Measurements from ENCODE around the gene ZFP1. TPM values are rescaled to one million over a fixed set of nuclear protein-coding genes. Genes with fewer than 3 reads are reported as not detected.
"Not testable (repeated sequence)": the region's sequence is repeated elsewhere in the genome, so short reads cannot be mapped to it uniquely, and the experiment has no call there.

Gene ZFP1
- total and polyA plus RNA-seq, 2 of the 4 experiments (the other 2 are of a cell fraction), result 3.8 to 16.0 TPM

- in situ Hi-C loops (cut with MboI; ENCODE audit: low sequenced_read_pairs), result loop anchor here (25.0 kb wide), 2 partner anchors 382 to 557 kb away; no protein-coding TSS in a partner anchor
- intact Hi-C loops (cut with micrococcal nuclease), result not testable (repeated sequence)
Observed at GRCh38 chr16:75204905-75205304, 56.6 kb downstream of the ZFP1 start.

GRCh38 chr16:75205438-75205837 lies 57.1 kb downstream of the ZFP1 start:
- H3K9me1 ChIP-seq (ENCODE audit: insufficient read depth, low read length); H2BK20ac ChIP-seq (ENCODE audit: low read depth, low read length); H2AK5ac ChIP-seq (ENCODE audit: low read depth, low read length); H2BK5ac ChIP-seq (ENCODE audit: low read depth, low read length, poor library complexity, severe bottlenecking); H2AFZ ChIP-seq (replicated peaks; ENCODE audit: low read length, poor library complexity); H3K4me2 ChIP-seq (ENCODE audit: low read depth, low read length); H3K56ac ChIP-seq (ENCODE audit: extremely low read depth, insufficient read depth, low read length); ATAC-seq (ENCODE audit: low read depth); H3K36me3 ChIP-seq (ENCODE audit: control insufficient read depth, insufficient read depth, low read length); H4K8ac ChIP-seq (ENCODE audit: low read depth in 2 of 2, low read length in 2 of 2); H4K91ac ChIP-seq (ENCODE audit: insufficient read depth, low read depth, low read length); H4K5ac ChIP-seq (ENCODE audit: low read depth, low read length); H4K20me1 ChIP-seq (ENCODE audit: insufficient read depth, low read length); POLR2A ChIA-PET (ENCODE audit: unreplicated experiment); CTCF ChIA-PET; H3K18ac ChIP-seq (ENCODE audit: low read depth, low read length); H3K4ac ChIP-seq (ENCODE audit: low read depth, low read length); H3K14ac ChIP-seq (replicated peaks; ENCODE audit: low read depth, low read length); BruUV-seq (replicated peaks); H3K27me3 ChIP-seq (ENCODE audit: control insufficient read depth, insufficient read depth, low read length); H3K79me1 ChIP-seq (ENCODE audit: low read depth in 1 of 2, low read length in 2 of 2); H3K27ac ChIP-seq (ENCODE audit: insufficient read depth, low read length); H3K23ac ChIP-seq (ENCODE audit: low read depth, low read length); H3K4me3 ChIP-seq (ENCODE audit: insufficient read depth, low read depth, low read length); DNase-seq; H2AK9ac ChIP-seq (replicated peaks; ENCODE audit: low read depth, low read length, poor library complexity); H3K4me1 ChIP-seq (ENCODE audit: control insufficient read depth, insufficient read depth, low read length); H3K9ac ChIP-seq (ENCODE audit: low read depth, low read length); H2BK120ac ChIP-seq (ENCODE audit: low read depth, low read length); dilution Hi-C loops (cut with HindIII; ENCODE audit: low sequenced_read_pairs, unreplicated experiment); intact Hi-C loops (cut with micrococcal nuclease); H3K9me3 ChIP-seq (ENCODE audit: control insufficient read depth, insufficient read depth, low read length); H2BK15ac ChIP-seq (ENCODE audit: low read depth, low read length): not testable (repeated sequence)
- in situ Hi-C loops (cut with MboI; ENCODE audit: low sequenced_read_pairs), result loop anchor here (25.0 kb wide), 2 partner anchors 382 to 557 kb away; no protein-coding TSS in a partner anchor
- WGBS, 2 experiments (ENCODE audit: extremely low coverage in 2 of 2, insufficient read length in 1 of 2), result no CpG with 5 or more reads among the region's 19 CpGs

More at GRCh38 chr16:75204905-75205304, 56.6 kb downstream of the ZFP1 start:
- H3K56ac ChIP-seq (ENCODE audit: extremely low read depth, insufficient read depth, low read length); H2AK5ac ChIP-seq (ENCODE audit: low read depth, low read length); H2BK120ac ChIP-seq (ENCODE audit: low read depth, low read length); H3K27me3 ChIP-seq (ENCODE audit: control insufficient read depth, insufficient read depth, low read length); H3K4me1 ChIP-seq (ENCODE audit: control insufficient read depth, insufficient read depth, low read length); H3K9ac ChIP-seq (ENCODE audit: low read depth, low read length); ATAC-seq (ENCODE audit: low read depth); H3K27ac ChIP-seq (ENCODE audit: insufficient read depth, low read length); H2BK5ac ChIP-seq (ENCODE audit: low read depth, low read length, poor library complexity, severe bottlenecking); H3K4me3 ChIP-seq (ENCODE audit: insufficient read depth, low read depth, low read length); H3K18ac ChIP-seq (ENCODE audit: low read depth, low read length); H3K23ac ChIP-seq (ENCODE audit: low read depth, low read length); H3K36me3 ChIP-seq (ENCODE audit: control insufficient read depth, insufficient read depth, low read length); H2AK9ac ChIP-seq (replicated peaks; ENCODE audit: low read depth, low read length, poor library complexity); H4K5ac ChIP-seq (ENCODE audit: low read depth, low read length); H4K8ac ChIP-seq (ENCODE audit: low read depth in 2 of 2, low read length in 2 of 2); H2AFZ ChIP-seq (replicated peaks; ENCODE audit: low read length, poor library complexity); POLR2A ChIA-PET (ENCODE audit: unreplicated experiment); dilution Hi-C loops (cut with HindIII; ENCODE audit: low sequenced_read_pairs, unreplicated experiment); H2BK15ac ChIP-seq (ENCODE audit: low read depth, low read length); H3K9me1 ChIP-seq (ENCODE audit: insufficient read depth, low read length); BruUV-seq (replicated peaks); H4K20me1 ChIP-seq (ENCODE audit: insufficient read depth, low read length); H3K14ac ChIP-seq (replicated peaks; ENCODE audit: low read depth, low read length); H3K4me2 ChIP-seq (ENCODE audit: low read depth, low read length); H3K79me1 ChIP-seq (ENCODE audit: low read depth in 1 of 2, low read length in 2 of 2); CTCF ChIA-PET; DNase-seq; H4K91ac ChIP-seq (ENCODE audit: insufficient read depth, low read depth, low read length); H3K4ac ChIP-seq (ENCODE audit: low read depth, low read length); H2BK20ac ChIP-seq (ENCODE audit: low read depth, low read length); H3K9me3 ChIP-seq (ENCODE audit: control insufficient read depth, insufficient read depth, low read length): not testable (repeated sequence)
- no CpG with 5 or more reads among the region's 20 CpGs for WGBS, 2 experiments (ENCODE audit: extremely low coverage in 2 of 2, insufficient read length in 1 of 2)

Measured in IMR-90 (cell line).